Transverse colon (tissue), 4 donors: ENCODE data around the gene PTPRF.

ENCODE experiments used
- EP300 ChIP-seq: sonication (generic); formaldehyde crosslinking; IDR thresholded peaks from one replicate; pipeline ENCODE4 v1.6.1; 2017; ENCODE audit warnings: antibody characterized with exemption, low read depth
- POLR2A ChIP-seq: fragments of 450-650 bp; IDR thresholded peaks from one replicate; pipeline ENCODE4 v1.6.1; 2016; ENCODE audit warnings: antibody characterized with exemption, mild to moderate bottlenecking, moderate library complexity
- POLR2AphosphoS5 ChIP-seq, 3 donors: sonication (generic); formaldehyde crosslinking; IDR thresholded peaks; one replicate each; pipeline ENCODE4 v1.6.1; 2016; ENCODE audit warnings: antibody characterized with exemption in 3 of 3
- TF ChIP-seq, protein P1 (sequence below), 5 experiments: fragments of 200-600 bp in 3 of 5; fragments of 450-650 bp in 2 of 5; sonication (generic) in 3 of 5; IDR thresholded peaks; 1 replicate in 2 of 5; 2 replicates in 3 of 5; pipeline ENCODE4 v1.5.1; 2016 to 2017; ENCODE audit warnings: antibody characterized with exemption in 5 of 5, inconsistent platforms in 3 of 5, mild to moderate bottlenecking in 2 of 5, moderate library complexity in 1 of 5

DNA sequence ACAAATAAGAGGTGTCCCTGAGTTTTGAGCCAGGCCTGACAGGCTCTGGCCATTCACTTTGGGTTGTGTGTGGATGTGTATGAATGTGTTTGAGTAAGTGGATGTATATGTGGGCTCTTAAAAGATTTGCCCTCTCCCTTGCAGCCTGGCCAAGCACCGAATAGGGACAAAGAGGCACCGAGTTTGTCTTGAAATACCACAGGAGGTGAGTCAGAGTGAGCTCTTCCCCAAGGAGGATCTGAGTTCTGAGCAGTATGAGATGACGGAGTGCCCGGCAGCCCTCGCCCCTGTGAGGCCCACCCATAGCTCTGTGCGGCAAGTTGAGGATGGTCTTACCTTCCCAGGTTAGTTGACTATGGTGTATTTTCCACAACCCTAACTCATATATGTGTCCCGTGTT lies 138.3 kb downstream of the PTPRF start:
- TF ChIP-seq, protein P1, sequence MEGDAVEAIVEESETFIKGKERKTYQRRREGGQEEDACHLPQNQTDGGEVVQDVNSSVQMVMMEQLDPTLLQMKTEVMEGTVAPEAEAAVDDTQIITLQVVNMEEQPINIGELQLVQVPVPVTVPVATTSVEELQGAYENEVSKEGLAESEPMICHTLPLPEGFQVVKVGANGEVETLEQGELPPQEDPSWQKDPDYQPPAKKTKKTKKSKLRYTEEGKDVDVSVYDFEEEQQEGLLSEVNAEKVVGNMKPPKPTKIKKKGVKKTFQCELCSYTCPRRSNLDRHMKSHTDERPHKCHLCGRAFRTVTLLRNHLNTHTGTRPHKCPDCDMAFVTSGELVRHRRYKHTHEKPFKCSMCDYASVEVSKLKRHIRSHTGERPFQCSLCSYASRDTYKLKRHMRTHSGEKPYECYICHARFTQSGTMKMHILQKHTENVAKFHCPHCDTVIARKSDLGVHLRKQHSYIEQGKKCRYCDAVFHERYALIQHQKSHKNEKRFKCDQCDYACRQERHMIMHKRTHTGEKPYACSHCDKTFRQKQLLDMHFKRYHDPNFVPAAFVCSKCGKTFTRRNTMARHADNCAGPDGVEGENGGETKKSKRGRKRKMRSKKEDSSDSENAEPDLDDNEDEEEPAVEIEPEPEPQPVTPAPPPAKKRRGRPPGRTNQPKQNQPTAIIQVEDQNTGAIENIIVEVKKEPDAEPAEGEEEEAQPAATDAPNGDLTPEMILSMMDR (IDR thresholded peaks at IDR 0.05): no peak
- TF ChIP-seq POLR2A (no peak), POLR2AphosphoS5 (IDR thresholded peaks at IDR 0.05) (no peak), EP300 (no peak)
